C4-2B (cell line): Measurements from ENCODE around the gene ABTB1.
A peak's percentile ranks its signal among the peaks of the same experiment; 100 is the strongest.

ENCODE experiments used
- H3K27ac ChIP-seq: fragments of 450-650 bp; 2 replicates; pipeline ENCODE4 v1.5.1; 2017
- ZFX ChIP-seq: fragments of 450-650 bp; IDR thresholded peaks from 2 replicates; pipeline ENCODE4 v1.6.1; 2017
- TF ChIP-seq, protein P1 (sequence below): fragments of 450-650 bp; conservative IDR thresholded peaks from 2 replicates; pipeline ENCODE4 v1.5.1; 2017; ENCODE audit warnings: mild to moderate bottlenecking

The ABTB1 gene

DNA sequence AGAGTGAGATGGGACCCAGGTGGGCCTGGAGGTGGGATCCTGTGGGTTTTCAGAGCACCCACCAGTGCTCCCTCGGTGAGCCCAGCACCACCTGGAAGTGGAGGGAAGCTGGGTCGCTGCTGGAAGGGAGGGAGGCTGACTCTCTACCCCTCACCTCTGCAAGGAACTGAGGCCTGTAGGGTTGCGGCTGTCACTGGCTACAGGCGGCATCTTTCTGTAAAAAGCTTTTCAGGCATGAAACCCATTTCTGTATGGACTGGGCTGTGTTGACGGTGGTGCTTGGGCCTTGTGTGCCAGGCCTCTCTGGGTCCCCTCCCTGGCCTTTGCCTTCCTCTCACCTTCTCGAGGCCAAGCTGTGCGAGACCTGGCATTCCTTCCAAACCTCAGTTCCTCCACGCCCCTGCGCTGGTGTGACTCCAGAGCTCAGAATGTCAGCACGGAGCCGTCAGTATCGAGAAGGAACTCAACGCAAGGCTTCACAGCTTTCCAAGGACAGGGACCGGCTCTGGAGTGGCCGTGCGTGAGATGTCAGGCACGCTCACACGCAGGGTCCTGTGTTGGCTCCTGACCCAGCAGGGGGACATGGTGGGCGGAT is 16.6 kb downstream of the ABTB1 start:
- TF ChIP-seq ZFX, result no peak
- TF ChIP-seq, protein P1, sequence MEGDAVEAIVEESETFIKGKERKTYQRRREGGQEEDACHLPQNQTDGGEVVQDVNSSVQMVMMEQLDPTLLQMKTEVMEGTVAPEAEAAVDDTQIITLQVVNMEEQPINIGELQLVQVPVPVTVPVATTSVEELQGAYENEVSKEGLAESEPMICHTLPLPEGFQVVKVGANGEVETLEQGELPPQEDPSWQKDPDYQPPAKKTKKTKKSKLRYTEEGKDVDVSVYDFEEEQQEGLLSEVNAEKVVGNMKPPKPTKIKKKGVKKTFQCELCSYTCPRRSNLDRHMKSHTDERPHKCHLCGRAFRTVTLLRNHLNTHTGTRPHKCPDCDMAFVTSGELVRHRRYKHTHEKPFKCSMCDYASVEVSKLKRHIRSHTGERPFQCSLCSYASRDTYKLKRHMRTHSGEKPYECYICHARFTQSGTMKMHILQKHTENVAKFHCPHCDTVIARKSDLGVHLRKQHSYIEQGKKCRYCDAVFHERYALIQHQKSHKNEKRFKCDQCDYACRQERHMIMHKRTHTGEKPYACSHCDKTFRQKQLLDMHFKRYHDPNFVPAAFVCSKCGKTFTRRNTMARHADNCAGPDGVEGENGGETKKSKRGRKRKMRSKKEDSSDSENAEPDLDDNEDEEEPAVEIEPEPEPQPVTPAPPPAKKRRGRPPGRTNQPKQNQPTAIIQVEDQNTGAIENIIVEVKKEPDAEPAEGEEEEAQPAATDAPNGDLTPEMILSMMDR, result no peak

DNA sequence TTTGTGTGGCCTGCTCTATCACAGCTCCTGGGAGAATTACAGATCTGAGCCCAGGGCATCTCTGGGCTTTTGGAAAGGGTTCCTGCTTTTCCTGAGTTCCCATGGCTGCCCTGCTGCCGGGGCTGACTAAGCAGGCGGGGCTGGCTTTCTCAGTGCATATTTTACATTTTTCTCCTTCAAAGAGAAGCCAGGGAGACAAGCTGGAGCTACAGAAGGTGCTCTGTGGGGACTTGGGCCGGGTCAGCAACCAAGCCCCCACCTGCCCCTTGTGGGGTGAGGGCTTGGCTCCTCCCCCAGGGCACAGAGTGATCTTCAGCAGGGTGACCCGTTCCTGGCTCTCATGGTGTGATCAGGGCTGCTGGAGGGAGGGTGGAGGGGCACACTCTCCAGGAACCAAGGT is 17.4 kb downstream of the ABTB1 start:
- H3K27ac ChIP-seq, result no peak overlapping the region

More for the DNA sequence above, 16.6 kb downstream of the ABTB1 start:
- H3K27ac ChIP-seq, result no peak overlapping the region

DNA sequence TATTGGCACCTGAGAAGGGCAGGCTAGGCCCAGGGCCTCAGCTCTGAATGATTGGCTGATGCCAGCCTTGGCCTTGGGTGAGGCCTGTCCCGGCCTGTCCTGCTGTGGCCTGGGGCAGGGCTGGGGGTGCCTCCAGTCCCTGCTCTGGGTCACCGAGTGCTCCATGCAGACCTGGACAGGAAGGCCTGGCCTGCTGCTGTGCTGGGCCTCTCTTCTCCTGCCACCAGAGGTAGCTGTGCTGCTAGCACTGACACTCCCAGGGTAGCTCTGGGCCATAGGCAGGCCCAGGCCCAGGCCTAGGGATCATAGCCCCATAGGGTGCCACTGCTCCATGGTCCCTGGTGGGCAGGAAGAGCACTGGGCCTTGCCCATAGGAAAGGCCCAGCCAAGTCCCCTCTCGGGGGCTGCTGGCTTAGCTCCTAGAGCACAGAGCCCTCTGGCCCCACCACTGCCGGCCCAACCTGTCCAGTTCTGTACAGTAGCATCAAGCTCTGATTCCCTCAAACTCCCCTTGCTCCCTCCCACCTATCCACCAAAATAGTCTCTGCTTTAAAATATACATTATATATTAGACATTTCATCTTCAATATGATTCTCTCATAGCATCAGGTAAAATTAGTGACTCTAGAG is 18.2 kb downstream of the ABTB1 start:
- TF ChIP-seq, protein P1, result peak; percentile 54
- TF ChIP-seq ZFX, result no peak
- H3K27ac ChIP-seq, result no peak overlapping the region

More for the DNA sequence above, 17.4 kb downstream of the ABTB1 start:
- TF ChIP-seq, protein P1, result no peak
- no peak for TF ChIP-seq ZFX

DNA sequence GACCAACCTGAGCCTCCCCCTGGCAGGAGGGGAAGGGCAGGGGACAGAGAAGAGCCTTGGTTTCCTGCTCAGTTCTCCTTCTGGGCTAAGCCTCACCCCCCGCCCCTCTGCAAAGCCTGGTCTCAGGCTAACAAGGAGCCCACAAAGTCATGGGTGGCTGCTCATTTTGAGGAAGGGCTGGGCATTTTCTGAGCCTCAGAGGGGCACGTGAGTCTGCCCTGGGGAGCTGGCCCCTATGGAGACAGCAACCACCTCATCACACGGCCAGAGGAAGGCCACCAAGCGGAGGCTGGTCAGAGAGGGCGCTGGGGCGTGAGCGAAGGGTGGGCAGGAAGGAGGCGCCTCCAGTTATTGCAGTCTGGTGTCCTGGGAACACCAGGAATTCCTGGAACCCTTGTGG is 18.7 kb downstream of the ABTB1 start:
- no peak overlapping the region for H3K27ac ChIP-seq
- TF ChIP-seq ZFX, result no peak
- TF ChIP-seq, protein P1, result no peak

DNA sequence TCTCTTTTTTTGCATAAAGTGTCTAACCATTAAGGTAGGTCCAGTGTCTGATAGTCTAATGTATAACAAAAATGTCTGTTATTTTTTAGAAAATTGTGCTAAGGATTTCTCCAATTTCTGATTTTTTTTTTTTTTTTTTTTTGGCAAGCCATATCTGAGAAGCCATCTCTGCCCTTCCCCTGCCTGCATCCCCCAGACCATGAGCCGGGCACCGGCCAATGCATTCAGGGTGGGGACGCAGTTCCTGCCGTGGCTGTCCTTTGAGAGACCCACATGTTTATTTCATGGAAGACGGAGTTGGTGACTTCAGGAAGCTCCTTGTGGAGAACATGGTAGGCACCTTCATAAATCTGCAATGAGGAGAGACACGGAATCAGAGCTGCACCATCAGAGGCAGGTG is 19.2 kb downstream of the ABTB1 start:
- TF ChIP-seq, protein P1, result no peak
- no peak for TF ChIP-seq ZFX
- no peak overlapping the region for H3K27ac ChIP-seq

DNA sequence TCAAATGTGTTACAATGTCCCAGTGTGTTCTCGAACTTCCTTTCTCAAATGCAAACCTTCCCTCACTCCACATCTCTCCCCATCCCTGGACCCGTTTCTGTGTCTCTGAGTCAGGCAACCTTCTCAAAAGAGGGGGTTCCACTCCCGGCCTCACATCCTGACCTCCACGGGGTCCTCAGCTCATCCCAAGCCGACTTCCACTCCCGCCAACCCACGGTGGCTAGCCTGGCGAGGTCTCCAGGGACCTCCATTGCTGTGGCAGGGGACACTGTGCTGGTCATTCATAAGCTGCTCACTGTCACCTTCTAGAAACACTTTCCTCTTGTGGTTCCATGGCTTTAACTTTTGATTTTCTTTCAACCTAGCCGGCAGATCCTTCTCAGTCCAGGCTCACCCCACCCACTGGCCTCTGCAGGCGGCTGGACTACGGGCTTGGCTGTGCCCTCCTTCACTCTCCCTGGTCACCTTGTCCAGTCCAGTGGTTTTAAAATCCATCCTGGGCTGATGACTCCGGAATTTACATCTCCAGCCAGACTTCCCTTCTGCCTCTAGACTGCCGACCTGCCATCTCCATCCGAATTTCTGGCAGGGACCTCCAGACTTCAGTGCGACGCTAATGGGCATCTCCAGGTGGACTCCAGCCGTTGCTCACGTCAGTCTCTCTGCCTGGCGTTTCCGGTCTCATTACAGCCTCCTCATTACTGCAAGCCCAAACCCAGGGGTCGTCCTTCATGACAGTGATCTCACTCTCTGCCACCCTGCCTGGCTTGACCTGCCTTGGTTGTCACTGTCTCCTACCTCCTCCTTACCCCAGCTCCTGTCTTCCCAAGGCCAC is 20.0 kb downstream of the ABTB1 start:
- no peak overlapping the region for H3K27ac ChIP-seq
- TF ChIP-seq ZFX, result no peak
- TF ChIP-seq, protein P1, result no peak

DNA sequence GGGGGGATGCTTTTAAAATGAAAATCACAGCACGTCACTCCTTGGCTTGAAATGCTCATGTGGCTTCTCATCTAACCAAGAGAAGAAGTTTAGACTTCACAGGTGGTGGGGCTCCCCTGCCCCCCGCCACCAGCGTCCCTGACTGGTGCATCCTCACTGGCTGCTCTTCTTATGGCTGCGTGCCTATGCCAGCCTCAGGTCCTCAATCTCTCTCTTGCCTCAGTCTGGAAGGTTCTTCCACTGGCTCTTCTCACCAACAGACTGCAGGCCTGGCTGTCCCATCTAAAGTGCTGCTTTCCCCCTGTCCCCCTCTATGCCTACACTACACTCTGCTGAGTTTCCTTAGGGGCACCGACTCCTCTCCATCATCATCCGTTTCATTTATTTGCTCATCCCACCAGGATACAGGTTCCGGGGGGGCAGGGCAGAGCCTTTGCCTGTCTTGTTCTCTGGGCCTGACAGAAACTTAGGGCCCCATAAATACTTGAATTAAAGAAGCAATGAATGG is 20.6 kb downstream of the ABTB1 start:
- H3K27ac ChIP-seq, result no peak overlapping the region
- TF ChIP-seq, protein P1, result no peak
- TF ChIP-seq ZFX, result no peak
